CD4-positive, alpha-beta T cell (primary cell): ENCODE measurements around the gene ZNF532. TPM values are rescaled to one million over a fixed set of nuclear protein-coding genes. Genes with fewer than 3 reads are reported as not detected.

Experiments
- ATAC-seq: fragments of 200-7000 bp; cut with Tn5 transposase; one replicate; pipeline ENCODE4 v1.10.0; 2022; ENCODE audit warnings: mild to moderate bottlenecking; ENCODE audit not compliant: poor library complexity
- CTCF ChIA-PET: fragments of 350-600 bp; sonication (Branson Sonifier 250); formaldehyde crosslinking; loops from one replicate; lab custom pipeline; 2021; ENCODE audit warnings: antibody characterized with exemption, inconsistent platforms; lab: Charles Lee
- POLR2A ChIA-PET: fragments of 350-600 bp; sonication (Branson Sonifier 250); formaldehyde crosslinking; loops from one replicate; lab custom pipeline; 2021; ENCODE audit warnings: antibody characterized with exemption, inconsistent platforms; lab: Charles Lee
- DNase-seq, 14 experiments: peaks; one replicate each; pipeline ENCODE4 v3.0.0-alpha.2; 2013 to 2020; ENCODE audit warnings: mixed read lengths in 2 of 14
- H3K27ac ChIP-seq, 2 donors: one replicate each; pipeline versions ENCODE4 v1.5.1 to v1.7.0; 2013; ENCODE audit warnings: low read length in 2 of 2, low read depth in 1 of 2, mild to moderate bottlenecking in 1 of 2
- H3K27me3 ChIP-seq, 2 experiments: 1 replicate in 1 of 2; 2 replicates in 1 of 2; pipeline versions ENCODE4 v1.6.1 to v1.7.0; 2013; ENCODE audit warnings: low read length in 2 of 2, control low read depth in 1 of 2, mild to moderate bottlenecking in 1 of 2, moderate library complexity in 1 of 2; ENCODE audit not compliant: insufficient read depth in 2 of 2, control insufficient read depth in 1 of 2
- H3K36me3 ChIP-seq: one replicate; pipeline ENCODE4 v1.6.1; 2013; ENCODE audit warnings: low read length, control low read depth; ENCODE audit not compliant: insufficient read depth
- H3K4me1 ChIP-seq: one replicate; pipeline ENCODE4 v1.6.1; 2013; ENCODE audit warnings: low read length, control low read depth; ENCODE audit not compliant: insufficient read depth
- H3K4me3 ChIP-seq: one replicate; pipeline ENCODE4 v1.5.1; 2013; ENCODE audit warnings: mild to moderate bottlenecking, low read length, moderate library complexity
- H3K9me3 ChIP-seq, 2 experiments: 1 replicate in 1 of 2; 2 replicates in 1 of 2; pipeline versions ENCODE4 v1.6.1 to v1.7.0; 2013; ENCODE audit warnings: low read length in 2 of 2, mild to moderate bottlenecking in 2 of 2, control low read depth in 1 of 2, moderate library complexity in 1 of 2; ENCODE audit not compliant: control insufficient read depth in 1 of 2, insufficient read depth in 1 of 2
- H3K27ac Mint-ChIP-seq: one replicate; pipeline ENCODE4 v1.8.0; 2020; ENCODE audit warnings: mixed read lengths
- H3K27me3 Mint-ChIP-seq: one replicate; pipeline ENCODE4 v1.8.0; 2021; ENCODE audit warnings: mixed read lengths
- H3K36me3 Mint-ChIP-seq: one replicate; pipeline ENCODE4 v1.8.0; 2021; ENCODE audit warnings: low read depth, mixed read lengths
- H3K4me1 Mint-ChIP-seq: one replicate; pipeline ENCODE4 v1.8.0; 2021; ENCODE audit warnings: low read depth, mixed read lengths
- H3K4me3 Mint-ChIP-seq: one replicate; pipeline ENCODE4 v1.8.0; 2020; ENCODE audit warnings: mild to moderate bottlenecking, mixed read lengths
- H3K9me3 Mint-ChIP-seq: one replicate; pipeline ENCODE4 v1.8.0; 2020; ENCODE audit warnings: mixed read lengths
- CTCF ChIP-seq: fragments of 200-600 bp; IDR thresholded peaks from one replicate; pipeline ENCODE4 v1.8.0; 2022; ENCODE audit warnings: antibody characterized with exemption, mild to moderate bottlenecking
- intact Hi-C, 2 experiments: fragments of 100-400 bp; cut with DNase I in 1 of 2; cut with micrococcal nuclease in 1 of 2; formaldehyde crosslinking; loops; one replicate each; pipeline versions ENCODE4 v1.15.1 to v1.9.0; 2023 to 2025; cut with DNase I, micrococcal nuclease
- total RNA-seq, 174 experiments: library from RNA in 2 of 174; stranded (reverse) in 2 of 174; gene quantifications; one replicate each; pipeline ENCODE4 v1.2.3 and lab custom pipeline; 2021 to 2026

ZNF532 gene
- total RNA-seq, 2 experiments from 2014 or later = 9.8 to 9.9 TPM

GRCh38 chr18:58843688-58844035 is 21.0 kb upstream of the ZNF532 start:
- intact Hi-C loops = no loop called here
- no peak overlapping the region for H3K27ac Mint-ChIP-seq
- DNase-seq (no peak), ATAC-seq (no peak)
- TF ChIP-seq CTCF = no peak
- ChIA-PET CTCF (no interaction called here), POLR2A (no interaction called here)
- Histone ChIP-seq H3K4me1 (peaks cover 7% of the 10 kb centered on the region), H3K9me3 (peaks cover 7 to 19% of the 10 kb centered on the region in 2 experiments), H3K4me3 (no peak overlapping the region), H3K36me3 (no peaks in the 10 kb centered on the region), H3K27ac (no peak overlapping the region), H3K27me3 (peaks cover 23 to 40% of the 10 kb centered on the region in 2 experiments)
- H3K27me3 Mint-ChIP-seq = peaks cover 84% of the 10 kb centered on the region
- H3K4me1 Mint-ChIP-seq = no peaks in the 10 kb centered on the region
- H3K36me3 Mint-ChIP-seq = no peaks in the 10 kb centered on the region
- H3K4me3 Mint-ChIP-seq = no peak overlapping the region
- H3K9me3 Mint-ChIP-seq = no peaks in the 10 kb centered on the region

GRCh38 chr18:58844871-58845270 is 19.8 kb upstream of the ZNF532 start:
- Histone ChIP-seq H3K4me1 (peaks cover 7% of the 10 kb centered on the region), H3K27me3 (peaks cover 30 to 43% of the 10 kb centered on the region in 2 experiments), H3K9me3 (peaks cover 10 to 16% of the 10 kb centered on the region in 2 experiments), H3K36me3 (no peaks in the 10 kb centered on the region), H3K4me3 (no peak overlapping the region), H3K27ac (no peak overlapping the region)
- no peak for TF ChIP-seq CTCF
- POLR2A ChIA-PET = no interaction called here
- no peaks in the 10 kb centered on the region for H3K36me3 Mint-ChIP-seq
- ATAC-seq = no peak
- CTCF ChIA-PET = no interaction called here
- H3K9me3 Mint-ChIP-seq = no peaks in the 10 kb centered on the region
- H3K27ac Mint-ChIP-seq = no peak overlapping the region
- H3K4me1 Mint-ChIP-seq = no peaks in the 10 kb centered on the region
- no peak for DNase-seq
- H3K4me3 Mint-ChIP-seq = no peak overlapping the region
- intact Hi-C loops = no loop called here
- H3K27me3 Mint-ChIP-seq = peaks cover 91% of the 10 kb centered on the region

GRCh38 chr18:58845928-58846724 is 18.6 kb upstream of the ZNF532 start:
- H3K27me3 ChIP-seq = peaks cover 30 to 54% of the 10 kb centered on the region in 2 experiments
- POLR2A ChIA-PET = interaction anchor here (0.6 kb wide), 1 partner anchor 520 kb away, joined by 4 read pairs; no protein-coding TSS in a partner anchor

More at GRCh38 chr18:58845928-58846724, 18.6 kb upstream of the ZNF532 start:
- no peak for TF ChIP-seq CTCF
- DNase-seq (no peak), ATAC-seq (no peak)
- Mint-ChIP-seq H3K27me3 (peaks cover 89% of the 10 kb centered on the region), H3K4me3 (no peak overlapping the region), H3K36me3 (no peaks in the 10 kb centered on the region), H3K4me1 (no peaks in the 10 kb centered on the region), H3K9me3 (no peaks in the 10 kb centered on the region), H3K27ac (no peak overlapping the region)
- Histone ChIP-seq H3K4me1 (peaks cover 7% of the 10 kb centered on the region), H3K4me3 (no peak overlapping the region), H3K27ac (no peak overlapping the region), H3K9me3 (peaks cover 10 to 16% of the 10 kb centered on the region in 2 experiments), H3K36me3 (no peaks in the 10 kb centered on the region)
- CTCF ChIA-PET = no interaction called here
- intact Hi-C loops = no loop called here
